Measurements from ENCODE around the gene TAF1D. TPM values are rescaled to one million over a fixed set of nuclear protein-coding genes. Genes with fewer than 3 reads are reported as not detected.

TAF1D gene
- total and polyA plus RNA-seq, 10 of the 15 experiments (the other 5 are each of a cell fraction or from before 2014, with no cell fraction given), result 101 to 314 (median 199) TPM

GRCh38 chr11:93729129-93729616, 12.1 kb downstream of the TAF1D start (continued):
- TF ChIP-seq REST (IDR thresholded peaks at IDR 0.05; ENCODE audit: low read depth, low read length), result no peak
- peak; percentile 51 for TF ChIP-seq POLR2A (IDR thresholded peaks at IDR 0.05; ENCODE audit: low read depth, low read length)
- peak; percentile 58; the same call in 1 of the 2 replicates for TF ChIP-seq POLR2AphosphoS5 (IDR thresholded peaks at IDR 0.05; ENCODE audit: low read length)
- TF ChIP-seq BMI1 (IDR thresholded peaks at IDR 0.05; ENCODE audit: borderline replicate concordance), result no peak
- no peak for TF ChIP-seq RUNX3 (IDR thresholded peaks at IDR 0.05; ENCODE audit: low read length)
- TF ChIP-seq CEBPB (IDR thresholded peaks at IDR 0.05; ENCODE audit: borderline replicate concordance in 1 of 2, low read depth in 2 of 2, low read length in 2 of 2), result 0 out of 4 replicates have a peak, but pooled peaks of 1 of the 2 experiments have one; percentile 7
- no peak for TF ChIP-seq MEF2B (IDR thresholded peaks at IDR 0.05; ENCODE audit: partially characterized antibody, poor library complexity, severe bottlenecking)
- TF ChIP-seq FOXM1 (IDR thresholded peaks at IDR 0.05; ENCODE audit: low read depth, low read length), result peak; percentile 13; the same call in 1 of the 2 replicates
- TF ChIP-seq BCL3 (IDR thresholded peaks at IDR 0.05; ENCODE audit: borderline replicate concordance, insufficient read depth, low read depth, low read length, poor library complexity, severe bottlenecking), result no peak

All from GM12878 (cell line).